Measurements from ENCODE around the gene PIK3CG.

Gene PIK3CG

DNA sequence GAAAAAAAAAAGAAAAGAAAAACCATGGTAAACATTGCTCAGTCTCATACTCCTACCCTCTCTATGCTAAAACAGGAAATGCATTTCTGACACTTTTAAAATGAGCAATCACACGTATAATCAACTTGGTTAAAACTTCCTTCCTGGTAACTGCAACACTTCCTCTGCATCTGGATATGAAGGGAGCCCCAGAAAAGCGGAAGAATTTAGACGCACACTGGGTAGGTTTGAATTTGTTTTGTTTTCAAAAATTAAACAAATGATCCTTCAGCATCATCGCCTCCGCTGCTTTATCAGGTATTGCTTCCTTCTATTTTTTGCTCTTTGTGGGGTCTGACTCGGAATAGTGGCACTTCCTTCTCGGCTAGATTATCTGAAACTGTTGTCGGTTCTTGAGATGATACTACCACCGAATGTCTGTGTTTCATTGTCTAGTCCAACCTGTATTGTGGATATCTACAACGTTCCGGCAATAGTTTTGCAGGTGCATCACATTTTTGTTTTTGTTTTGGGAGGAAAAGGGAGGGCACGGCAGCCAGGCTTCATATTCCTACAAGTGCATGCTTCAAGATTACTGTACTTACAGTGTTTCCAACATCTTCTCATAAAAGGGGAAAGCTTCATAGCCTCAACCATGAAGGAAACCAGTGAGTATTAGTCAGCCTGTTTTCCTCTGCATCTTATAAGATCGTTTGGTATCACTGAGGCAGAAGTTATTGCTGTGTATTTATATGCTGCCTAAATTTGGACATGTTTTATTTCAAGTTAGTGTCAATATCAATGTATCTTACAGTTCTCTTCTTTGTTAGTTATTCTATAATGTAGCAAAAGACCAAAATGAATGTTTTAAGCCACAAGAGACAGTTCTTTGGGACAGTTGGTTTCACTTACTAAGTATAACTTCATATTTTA lies at the start of gene PIK3CG:
TSS of gene PIK3CG (plus strand) at position 153 of the 912 bp plus-strand sequence. CDS start 2,280 bp downstream, outside the sequence.
- ChIA-PET POLR2A (ENCODE audit: low non-redundant PET) (no interaction called here), CTCF (no interaction called here)
- no peak for DNase-seq (ENCODE audit: low spot score)
- TF ChIP-seq, protein P1, sequence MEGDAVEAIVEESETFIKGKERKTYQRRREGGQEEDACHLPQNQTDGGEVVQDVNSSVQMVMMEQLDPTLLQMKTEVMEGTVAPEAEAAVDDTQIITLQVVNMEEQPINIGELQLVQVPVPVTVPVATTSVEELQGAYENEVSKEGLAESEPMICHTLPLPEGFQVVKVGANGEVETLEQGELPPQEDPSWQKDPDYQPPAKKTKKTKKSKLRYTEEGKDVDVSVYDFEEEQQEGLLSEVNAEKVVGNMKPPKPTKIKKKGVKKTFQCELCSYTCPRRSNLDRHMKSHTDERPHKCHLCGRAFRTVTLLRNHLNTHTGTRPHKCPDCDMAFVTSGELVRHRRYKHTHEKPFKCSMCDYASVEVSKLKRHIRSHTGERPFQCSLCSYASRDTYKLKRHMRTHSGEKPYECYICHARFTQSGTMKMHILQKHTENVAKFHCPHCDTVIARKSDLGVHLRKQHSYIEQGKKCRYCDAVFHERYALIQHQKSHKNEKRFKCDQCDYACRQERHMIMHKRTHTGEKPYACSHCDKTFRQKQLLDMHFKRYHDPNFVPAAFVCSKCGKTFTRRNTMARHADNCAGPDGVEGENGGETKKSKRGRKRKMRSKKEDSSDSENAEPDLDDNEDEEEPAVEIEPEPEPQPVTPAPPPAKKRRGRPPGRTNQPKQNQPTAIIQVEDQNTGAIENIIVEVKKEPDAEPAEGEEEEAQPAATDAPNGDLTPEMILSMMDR (conservative IDR thresholded peaks at IDR 0.05; ENCODE audit: low read depth): no peak
- no peak within 1 kb of the TSS for H3K27ac ChIP-seq

DNA sequence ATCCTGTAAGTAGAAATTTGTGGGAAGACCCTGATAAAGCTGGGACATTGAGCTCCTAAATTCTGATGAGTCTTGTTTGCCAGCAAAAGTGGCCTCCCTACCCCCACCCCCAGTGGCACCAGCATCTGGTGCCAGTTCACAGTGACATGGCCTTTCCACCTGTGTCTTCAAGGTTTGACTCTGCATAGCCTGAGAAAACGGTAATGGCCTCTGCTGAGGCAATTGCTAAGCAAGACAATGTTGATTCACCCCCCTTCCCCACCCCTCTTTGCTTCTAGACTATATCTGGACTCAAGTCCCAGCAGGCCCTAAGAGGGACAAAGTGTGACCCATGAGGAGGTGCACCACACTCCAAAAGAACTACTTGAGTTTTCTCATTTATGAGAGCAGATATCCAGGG lies 48.0 kb upstream of the PIK3CG start:
- H3K27ac ChIP-seq: no peak overlapping the region
- CTCF ChIA-PET: interaction anchor here (1.0 kb wide), 1 partner anchor 80 kb away, joined by 4 read pairs; no protein-coding TSS in a partner anchor
- POLR2A ChIA-PET (ENCODE audit: low non-redundant PET): no interaction called here
- no peak for DNase-seq (ENCODE audit: low spot score)
- TF ChIP-seq, protein P1 (conservative IDR thresholded peaks at IDR 0.05; ENCODE audit: low read depth): no peak

DNA sequence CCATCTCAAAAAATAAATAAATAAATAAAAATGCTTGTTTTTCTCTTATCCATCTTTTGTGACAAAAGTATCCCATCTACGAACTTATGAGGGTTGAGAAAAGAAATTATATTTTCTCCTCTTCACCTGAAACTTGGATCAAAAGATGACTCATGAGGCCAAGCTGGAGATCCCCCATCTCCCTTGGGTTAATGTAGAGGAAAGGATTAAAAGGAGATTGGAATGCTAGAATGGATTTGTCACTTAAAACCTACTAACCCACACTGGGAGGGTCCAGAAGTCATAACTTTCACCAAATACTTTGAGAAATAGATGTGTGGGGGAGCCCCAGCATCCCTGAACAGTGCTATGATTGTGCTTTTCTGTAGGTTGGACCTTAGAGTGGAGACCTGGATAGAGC lies 46.3 kb upstream of the PIK3CG start:
- TF ChIP-seq, protein P1 (conservative IDR thresholded peaks at IDR 0.05; ENCODE audit: low read depth): no peak
- ChIA-PET CTCF (no interaction called here), POLR2A (ENCODE audit: low non-redundant PET) (no interaction called here)
- H3K27ac ChIP-seq: no peak overlapping the region
- DNase-seq (ENCODE audit: low spot score): no peak

DNA sequence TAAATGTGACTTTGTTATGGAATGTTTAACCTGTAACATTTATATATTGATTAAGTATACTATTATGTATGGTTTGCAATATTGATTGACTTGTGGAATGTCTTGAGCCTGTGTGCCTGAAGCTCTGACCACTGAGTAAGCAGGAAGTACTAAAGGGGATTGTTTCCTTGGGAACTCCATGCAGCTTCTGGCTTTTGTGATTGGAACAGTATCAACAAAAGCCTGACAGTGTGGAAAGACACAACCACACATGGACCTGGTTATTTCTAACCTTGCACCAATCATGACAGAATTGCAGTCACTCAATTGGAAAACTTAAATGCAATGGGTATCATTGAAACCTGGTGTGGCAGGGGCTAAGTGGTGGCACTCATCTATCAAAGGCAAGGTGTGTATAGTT lies 45.5 kb upstream of the PIK3CG start:
- ChIA-PET CTCF (interaction anchor here (0.7 kb wide), 1 partner anchor 29 kb away, joined by 3 read pairs; no protein-coding TSS in a partner anchor), POLR2A (ENCODE audit: low non-redundant PET) (no interaction called here)

DNA sequence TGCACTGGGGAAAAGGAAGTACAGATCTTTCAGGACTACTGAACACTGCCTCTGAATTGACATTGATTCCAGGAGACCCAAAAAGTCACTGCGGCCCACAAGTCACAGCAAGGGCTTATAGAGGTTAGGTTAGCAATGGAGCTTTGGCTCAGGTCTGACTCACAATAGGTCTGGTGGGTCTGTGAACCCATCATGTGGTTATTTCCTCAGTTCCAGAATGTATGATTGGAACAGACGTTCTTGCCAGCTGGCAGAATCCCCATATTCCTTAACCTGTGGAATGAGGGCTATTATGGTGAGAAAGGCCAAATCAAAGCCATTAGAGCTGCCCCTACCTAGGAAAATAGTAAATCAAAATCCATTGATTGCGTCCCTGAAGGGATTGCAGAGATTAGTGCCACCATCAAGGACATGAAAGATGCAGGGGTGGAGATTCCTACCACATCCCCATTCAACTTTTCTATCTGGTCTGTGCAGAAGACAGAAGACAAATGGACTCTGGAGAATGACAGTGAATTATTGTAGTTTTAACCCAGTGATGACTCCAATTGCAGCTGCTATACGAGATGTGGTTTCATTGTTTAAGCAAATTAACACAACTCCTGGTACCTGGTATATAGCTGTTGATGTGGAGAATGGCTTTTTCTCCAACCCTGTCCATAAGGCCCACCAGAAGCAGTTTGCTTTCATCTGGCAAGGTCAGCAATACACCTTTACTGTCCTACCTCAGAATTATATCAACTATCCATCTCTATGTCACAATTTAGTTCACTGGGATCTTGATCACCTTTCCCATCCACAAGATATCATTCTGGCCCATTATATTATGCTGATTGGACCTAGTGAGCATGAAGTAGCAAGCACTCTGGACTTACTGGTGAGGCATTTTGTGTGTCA lies 44.5 kb upstream of the PIK3CG start:
- no peak overlapping the region for H3K27ac ChIP-seq
- no peak for DNase-seq (ENCODE audit: low spot score)
- TF ChIP-seq, protein P1 (conservative IDR thresholded peaks at IDR 0.05; ENCODE audit: low read depth): no peak
- ChIA-PET CTCF (interaction anchor here (0.6 kb wide), 1 partner anchor 28 kb away, joined by 5 read pairs; no protein-coding TSS in a partner anchor), POLR2A (ENCODE audit: low non-redundant PET) (no interaction called here)

More for the DNA sequence above, 45.5 kb upstream of the PIK3CG start:
- TF ChIP-seq, protein P1 (conservative IDR thresholded peaks at IDR 0.05; ENCODE audit: low read depth): no peak
- no peak overlapping the region for H3K27ac ChIP-seq
- no peak for DNase-seq (ENCODE audit: low spot score)

DNA sequence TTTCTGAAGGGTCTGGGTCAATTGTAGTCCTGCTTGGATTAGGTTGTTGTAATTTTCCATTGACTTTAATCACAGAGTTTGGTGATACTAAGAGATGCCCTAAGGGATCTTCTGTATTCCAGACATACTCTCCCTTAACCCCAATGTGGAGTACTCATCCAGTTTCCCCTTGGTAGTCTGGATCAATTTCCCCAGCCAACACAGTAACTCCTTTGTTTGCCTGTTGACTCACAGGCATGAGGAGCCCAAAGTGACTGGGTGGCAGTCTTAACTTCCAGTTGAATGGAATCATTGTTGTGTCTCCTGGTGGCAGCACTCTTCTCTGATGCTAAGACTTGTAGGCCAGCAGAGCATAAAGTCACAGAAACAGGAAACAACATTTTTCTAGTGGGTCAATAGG lies 41.5 kb upstream of the PIK3CG start:
- TF ChIP-seq, protein P1 (conservative IDR thresholded peaks at IDR 0.05; ENCODE audit: low read depth): no peak
- POLR2A ChIA-PET (ENCODE audit: low non-redundant PET): interaction anchor here (0.7 kb wide), 1 partner anchor 333 kb away, joined by 5 read pairs; no protein-coding TSS in a partner anchor
- no peak for DNase-seq (ENCODE audit: low spot score)
- CTCF ChIA-PET: no interaction called here
- no peak overlapping the region for H3K27ac ChIP-seq
